CD4-positive, alpha-beta T cell treated with Interleukin-21 for 1 hour (primary cell): Measurements from ENCODE around the gene PCDHGC4.
A peak's percentile ranks its signal among the peaks of the same experiment; 100 is the strongest.

Experiments
- DNase-seq: peaks from one replicate; pipeline ENCODE4 v3.0.0-alpha.2; 2020

The PCDHGC4 gene

DNA sequence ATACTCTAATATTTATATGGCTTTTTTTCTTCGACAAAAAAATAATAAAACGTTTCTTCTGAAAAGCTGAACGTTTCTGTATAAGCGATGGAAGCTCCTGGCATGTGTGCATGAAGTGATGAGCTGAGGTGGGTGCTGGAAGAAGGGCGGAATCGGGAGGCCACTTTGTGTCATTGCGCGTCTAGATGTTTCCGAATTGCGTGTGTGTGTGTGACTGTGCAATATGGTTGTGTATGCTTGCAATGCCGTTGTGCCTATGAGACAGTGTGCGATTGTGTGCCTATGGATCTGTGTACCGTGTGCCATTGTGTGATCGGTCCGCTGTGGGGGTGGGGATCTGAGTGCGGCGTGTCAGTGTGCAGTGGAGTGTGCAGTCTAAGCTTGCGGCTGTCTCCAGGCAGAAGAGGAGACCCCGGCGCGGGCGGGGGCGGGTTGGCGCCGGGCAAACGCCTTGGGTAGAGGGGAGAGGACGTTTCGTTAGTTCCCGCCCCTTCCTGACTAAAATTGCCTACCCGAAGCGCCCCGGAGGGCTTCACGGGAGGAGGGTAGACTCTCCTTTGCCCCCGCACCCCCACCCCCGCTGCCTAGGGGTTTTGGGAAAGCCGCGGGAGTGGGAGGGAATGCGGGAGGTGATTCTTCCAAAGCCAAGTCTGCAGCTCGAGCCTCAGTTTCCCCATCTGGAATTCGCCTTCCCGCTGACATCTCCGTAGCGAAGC is 28.2 kb downstream of the PCDHGC4 start:
- DNase-seq = peak; percentile 15

DNA sequence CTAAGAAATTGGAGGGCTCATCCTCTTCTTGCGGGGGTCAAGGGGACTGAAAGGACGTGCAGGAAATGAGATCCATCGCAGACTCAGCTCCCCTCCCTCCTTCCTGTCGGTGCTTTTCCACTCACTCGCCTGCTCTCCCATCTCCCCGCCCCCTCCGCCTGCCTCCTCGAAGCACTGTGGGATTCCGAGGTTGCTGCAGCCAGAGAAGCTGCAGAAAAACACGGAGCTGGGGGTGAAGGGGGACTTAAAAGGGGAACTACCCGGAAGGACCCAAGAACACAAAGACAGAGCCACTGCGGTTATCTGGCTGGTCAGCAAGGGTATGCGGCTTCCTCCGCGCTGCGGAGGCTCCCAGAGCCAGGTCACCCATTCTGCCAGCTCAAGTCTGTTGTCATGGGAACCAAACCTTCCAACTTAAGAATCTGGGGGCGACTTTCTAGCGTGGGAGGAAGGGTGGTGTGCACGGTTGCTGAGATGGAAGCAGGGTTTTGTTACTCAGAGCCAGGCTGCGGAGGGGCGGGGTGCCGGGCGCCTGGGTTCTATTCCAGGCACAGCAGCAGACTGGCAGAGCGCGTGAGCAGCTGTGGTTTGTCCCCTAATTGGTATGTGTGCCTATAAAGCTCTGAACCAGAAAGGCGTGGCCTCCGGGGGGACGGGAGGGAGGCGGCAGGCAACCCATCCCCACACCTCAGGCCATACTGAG is 28.9 kb downstream of the PCDHGC4 start:
- peak; percentile 35 for DNase-seq

DNA sequence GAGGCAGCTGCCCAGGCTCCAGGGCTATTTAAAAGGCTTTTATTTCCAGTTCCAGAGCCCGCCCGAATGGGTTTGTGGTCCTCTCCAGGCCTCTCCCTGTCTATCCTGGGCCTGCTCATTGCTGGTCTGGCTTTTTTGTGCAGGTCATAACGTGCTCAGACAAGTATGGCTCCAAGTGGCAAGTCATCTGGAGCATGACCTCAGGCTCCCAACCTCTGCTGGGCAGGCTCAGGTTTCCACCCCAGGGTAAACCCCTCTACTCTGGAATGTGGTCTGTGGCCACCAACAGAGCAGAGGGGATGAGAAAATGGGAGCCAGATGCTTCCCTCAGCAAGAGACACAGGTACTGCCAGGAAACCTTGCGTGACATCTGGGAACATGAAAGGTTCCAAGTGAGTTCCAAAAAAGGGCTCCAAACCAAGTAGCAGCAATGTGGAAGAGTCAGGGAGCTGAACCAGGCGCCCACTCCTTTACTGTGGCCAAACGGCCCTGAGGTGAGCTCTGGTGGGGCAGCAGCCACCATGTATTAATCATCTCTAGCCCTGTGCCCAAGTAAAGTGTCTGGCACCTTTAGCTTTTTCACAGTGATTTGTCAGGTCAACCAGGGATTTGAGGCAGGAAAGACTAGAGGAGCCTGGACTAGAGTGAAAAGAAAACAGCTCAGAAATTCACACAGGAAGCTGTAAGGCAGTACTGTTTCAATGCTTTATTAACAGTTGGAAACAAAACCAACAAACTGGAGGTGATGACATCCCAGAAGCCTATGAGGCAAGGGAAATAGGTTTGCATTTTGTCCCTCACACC is 29.7 kb downstream of the PCDHGC4 start:
- no peak for DNase-seq

- DNase-seq = no peak
Measured at GRCh38 chr5:141515141-141515540, 30.3 kb downstream of the PCDHGC4 start.

DNA sequence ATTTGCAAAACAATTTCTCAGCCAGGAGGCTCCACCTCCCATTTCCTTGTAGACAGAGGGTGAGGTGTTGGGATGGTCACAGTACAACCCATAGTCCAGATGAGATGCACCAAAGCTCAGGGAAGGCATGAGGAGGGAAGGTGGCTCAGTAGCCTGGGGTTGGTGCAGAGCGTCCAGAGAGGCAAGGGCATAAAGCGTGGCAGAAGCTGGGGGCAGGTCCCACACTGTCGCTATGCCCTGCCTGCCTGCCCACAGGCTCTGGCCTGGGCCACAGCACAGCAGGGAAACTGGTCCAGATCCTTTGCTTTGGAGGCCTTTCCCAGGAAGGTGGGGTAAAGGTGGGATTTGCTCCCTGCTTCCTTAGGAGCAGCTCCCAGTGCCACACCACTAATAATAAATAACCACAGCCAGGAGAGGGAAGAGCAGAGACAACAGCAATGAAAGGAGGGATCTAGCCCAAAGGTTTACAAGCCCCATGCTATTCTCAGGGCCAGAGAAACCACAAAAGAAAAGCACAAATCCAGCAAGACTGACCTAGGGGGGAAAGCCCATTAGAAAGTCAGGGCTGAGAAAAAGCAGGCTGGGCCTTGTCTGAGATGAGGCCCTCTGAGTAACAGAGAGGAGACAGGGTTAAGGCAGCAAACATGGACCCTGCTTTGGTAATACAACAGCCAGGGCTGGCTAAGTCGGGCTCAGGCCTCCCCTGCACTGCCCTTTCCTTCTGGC is 31.3 kb downstream of the PCDHGC4 start:
- no peak for DNase-seq

GRCh38 chr5:141516672-141517025 is 31.8 kb downstream of the PCDHGC4 start:
- DNase-seq = no peak

- DNase-seq = no peak
Measured at GRCh38 chr5:141517312-141517711, 32.5 kb downstream of the PCDHGC4 start.

DNA sequence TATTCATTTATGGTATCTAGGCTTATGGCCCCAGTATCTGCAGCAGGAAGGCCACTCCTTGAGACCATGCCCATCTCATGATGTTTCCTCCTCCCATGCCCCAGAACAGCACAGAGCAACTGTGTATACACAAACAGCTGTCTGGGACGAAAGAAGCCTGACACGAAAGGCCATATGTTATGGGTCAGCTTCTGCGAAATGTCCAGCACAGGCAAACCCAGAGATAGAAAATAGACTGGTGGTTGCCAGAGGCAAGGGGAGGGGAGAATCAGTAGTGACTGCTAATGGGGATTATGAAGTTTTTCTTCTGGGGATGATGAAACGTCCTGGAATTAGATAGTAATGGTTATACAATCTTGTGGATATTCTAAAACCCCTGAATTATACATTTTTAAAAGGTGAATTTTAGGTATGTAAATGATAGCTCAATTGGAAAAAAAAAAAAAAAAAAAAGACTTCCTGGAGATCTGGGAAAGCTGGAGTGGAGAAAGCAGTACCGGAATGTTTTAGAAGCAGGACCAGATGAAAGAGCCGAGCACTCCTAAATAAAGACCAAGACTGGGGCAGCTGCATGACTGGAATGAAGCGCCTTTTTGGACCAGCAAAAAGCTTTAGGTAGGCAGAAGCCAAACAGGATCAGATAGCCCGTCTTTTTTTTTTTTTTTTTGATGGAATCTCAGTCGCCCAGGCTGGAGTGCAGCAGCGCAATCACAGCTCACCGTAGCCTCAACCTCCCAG is 33.2 kb downstream of the PCDHGC4 start:
- DNase-seq = no peak

DNA sequence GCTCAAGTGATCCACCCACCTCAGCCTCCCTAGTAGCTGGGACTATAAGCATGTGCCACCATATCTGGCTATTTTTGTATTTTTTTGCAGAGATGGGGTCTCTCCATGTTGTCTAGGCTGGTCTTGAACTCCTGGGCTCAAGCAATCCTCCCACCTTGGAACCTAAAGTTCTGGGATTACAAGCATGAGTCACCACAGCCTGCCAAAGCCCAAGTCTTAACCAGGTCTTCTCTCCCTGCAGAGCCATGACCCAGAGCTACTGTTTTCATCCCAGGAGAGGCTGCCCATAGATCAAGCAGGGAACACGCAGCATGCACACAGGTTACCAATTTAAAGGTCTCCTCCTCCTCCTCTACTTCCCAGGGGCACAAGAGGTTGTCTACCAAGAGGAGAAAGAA is 33.8 kb downstream of the PCDHGC4 start:
- no peak for DNase-seq

DNA sequence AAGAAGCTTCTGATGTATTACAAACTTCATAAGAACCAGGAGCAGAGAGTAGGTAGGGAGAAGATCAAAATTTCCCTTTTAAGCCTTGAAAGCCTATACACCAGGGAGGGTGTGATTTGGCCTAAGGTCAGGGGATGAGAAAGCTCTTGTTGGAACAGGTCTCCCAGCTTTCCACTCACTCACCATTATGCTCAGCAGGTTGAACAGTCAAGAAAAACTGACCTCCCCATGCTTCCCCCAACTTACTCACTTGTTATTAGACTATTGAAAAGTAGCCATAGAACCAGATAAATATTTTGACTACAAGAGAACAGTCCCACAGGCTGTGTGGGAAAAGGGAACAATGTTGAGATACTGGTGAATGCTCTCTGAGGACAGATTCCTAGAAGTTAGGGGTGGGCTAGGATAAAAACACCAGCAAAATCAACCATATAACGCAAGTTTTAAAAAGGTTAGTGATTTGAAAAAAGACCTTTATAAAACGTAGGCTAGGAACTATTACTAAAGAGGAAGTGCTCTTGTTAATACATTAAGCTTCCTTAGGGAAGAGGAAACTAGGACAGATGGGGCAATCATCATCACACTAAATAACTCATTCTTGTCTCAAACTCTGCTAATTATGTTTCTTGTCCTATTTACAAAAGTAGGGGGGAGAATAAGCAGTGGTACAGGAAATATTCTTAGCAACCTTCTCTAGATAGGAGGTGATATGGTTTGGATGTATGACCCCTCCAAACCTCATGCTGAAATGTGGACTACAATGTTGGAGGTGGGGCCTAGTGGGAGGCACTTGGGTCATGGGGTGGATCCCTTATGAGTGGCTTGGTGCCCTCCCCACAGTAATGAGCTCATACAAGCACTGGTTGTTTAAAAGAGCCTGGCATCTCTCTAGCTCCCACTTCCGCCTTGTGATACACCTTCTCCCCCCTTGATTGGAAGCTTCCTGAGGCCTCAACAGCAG is 35.1 kb downstream of the PCDHGC4 start:
- no peak for DNase-seq

DNA sequence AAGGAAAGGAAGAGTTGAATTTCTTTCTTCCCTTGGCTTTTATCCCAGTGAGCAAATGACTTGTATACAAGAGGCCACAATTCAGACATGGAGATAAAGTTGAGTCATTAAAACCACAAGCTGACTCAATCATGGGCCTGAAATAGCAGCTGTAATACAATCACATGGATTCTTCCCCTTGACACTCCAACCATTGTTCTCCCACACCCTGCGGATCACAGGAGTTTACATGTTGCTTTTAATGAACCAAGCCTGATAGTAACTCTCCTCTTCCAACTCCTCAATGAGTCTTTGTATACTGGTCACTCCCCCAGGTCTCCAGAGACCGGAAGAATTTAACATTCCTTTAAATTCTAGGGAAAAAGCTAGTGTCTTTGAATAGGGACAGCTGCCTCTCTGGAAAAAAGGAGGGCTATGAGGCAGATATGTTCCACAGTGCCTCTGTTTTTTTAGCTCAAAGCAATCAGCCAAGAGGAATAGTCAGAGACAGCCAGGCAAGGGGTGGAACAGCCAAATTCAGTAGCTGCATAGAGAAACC is 36.5 kb downstream of the PCDHGC4 start:
- no peak for DNase-seq

DNA sequence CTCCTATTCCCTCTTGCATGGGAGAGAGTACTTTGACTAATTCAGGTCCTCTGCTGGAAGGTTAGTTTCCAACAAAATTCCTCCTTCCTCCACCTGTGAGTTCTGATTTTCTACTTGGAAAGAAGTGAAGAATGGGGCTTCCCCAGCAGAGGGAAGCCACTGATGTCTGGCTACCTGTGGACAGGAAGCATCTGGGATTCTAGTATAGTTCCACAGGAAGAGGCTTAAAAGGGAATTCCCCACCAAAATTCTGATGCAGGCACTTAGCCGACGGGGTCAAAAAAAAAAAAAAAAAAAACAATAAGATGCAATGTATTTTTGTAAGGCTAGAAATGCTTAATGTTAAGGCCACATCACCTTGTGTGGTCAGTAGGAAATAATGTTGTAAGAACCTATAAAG is 37.5 kb downstream of the PCDHGC4 start:
- DNase-seq = no peak

GRCh38 chr5:141523991-141524390 is 39.2 kb downstream of the PCDHGC4 start:
- DNase-seq = no peak

GRCh38 chr5:141524604-141525597 is 40.1 kb downstream of the PCDHGC4 start:
- DNase-seq = peak; percentile 57

DNA sequence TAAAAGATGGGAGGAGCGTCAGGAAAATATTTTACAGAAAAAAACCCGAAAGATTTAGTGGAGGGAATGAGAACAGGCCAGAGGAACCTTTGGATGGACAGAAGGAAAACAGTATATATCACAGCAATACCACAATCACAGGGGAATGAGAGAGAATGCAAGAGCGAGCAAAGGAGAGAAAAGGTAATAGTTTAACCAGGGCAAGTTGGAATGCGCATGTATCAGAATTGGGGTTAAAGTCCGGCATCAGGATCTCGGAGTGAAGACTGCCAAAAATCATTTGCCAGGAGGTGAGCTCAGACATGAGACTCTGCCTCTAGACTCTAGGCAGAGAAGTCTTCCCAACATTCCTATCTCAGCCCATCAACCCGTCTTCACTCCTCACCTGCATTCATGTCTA is 40.8 kb downstream of the PCDHGC4 start:
- no peak for DNase-seq

DNA sequence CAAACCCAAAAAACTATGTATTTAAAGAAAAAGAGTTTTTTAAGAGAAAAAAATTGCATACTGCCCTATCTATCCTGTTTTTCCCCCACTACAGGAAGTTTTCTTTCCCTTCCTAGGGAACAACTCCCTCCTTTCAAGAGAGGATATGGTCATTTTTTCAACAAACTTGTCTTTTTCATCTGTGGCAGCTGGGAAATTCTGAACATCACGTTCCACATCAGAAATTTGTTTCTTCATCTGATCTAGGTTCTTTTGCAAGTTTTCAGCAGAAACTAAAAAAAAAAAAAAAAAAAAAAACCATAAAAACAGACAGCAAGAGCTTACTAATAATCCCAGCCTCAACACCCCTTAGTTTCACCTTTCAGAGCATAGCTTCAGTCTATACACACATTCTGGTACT is 42.6 kb downstream of the PCDHGC4 start:
- no peak for DNase-seq

DNA sequence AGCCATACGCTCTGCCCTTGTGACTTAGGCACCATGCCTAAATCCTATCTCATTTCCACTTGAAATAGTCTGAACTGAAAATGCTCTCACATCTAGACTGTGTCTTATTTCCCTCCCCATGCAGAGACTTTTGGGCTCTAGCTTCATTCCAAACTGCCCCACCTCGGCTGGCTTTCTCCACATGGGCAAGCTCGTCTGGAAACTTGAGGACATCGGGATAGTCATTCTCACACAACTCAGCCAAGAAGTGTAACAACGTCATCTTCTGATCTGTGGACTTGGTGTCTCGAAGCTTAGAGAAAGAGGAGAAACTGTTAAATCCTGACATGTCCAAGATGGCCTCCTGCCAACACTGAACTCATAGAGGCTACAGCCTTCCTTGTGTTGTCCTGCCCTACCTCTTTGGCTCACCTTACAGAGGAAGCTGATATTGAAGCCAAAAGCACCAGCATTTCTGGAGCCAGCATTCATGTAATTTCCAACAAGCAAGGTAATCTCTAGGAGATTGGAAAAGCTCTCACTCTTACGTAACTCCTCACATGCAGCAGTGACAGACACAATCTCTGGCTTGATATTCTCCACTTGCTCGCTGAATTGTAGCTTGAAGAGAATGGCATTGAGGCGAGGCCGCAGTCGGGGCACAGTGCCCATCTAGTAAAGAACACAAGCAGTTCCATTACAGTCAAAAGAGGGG is 43.6 kb downstream of the PCDHGC4 start:
- DNase-seq = no peak

DNA sequence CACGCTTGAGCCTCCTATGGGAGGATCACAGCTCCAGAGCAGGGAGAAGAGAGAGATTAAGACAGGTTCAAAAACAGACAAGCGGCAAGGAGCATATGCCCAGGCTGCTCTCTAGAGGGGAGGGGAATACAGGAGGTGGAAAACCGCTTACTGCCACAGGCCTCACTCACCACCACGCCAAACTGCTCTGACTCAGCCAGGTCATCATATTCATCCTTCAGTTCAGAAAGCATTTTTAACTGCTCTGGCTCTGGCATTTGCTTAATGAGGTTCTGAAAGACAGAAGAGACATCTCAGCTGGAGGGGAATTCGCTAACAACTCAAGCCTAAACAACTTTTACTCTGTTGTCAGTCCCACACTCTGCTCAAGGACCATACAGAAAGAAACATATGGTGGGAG is 44.2 kb downstream of the PCDHGC4 start:
- no peak for DNase-seq

DNA sequence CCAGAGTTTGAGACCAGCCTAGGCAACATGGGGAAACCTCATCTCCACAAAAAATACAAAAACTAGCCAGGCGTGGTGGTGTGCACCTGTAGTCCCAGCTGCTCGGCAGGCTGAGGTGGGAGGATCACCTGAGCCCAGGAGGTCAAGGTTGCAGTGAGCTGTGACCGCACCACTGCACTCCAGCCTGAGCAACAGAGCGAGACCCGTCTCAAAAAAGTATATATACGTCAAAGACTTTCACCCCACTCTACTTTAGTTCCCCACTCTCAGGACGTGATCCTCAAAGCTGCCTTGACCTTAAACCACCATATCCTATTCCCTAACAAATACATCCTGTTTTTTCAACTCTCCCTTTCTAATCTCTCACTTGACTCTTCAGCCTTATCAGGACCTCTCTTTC is 45.0 kb downstream of the PCDHGC4 start:
- no peak for DNase-seq
